Measurements from ENCODE around the gene ZNF423.

Gene ZNF423

DNA sequence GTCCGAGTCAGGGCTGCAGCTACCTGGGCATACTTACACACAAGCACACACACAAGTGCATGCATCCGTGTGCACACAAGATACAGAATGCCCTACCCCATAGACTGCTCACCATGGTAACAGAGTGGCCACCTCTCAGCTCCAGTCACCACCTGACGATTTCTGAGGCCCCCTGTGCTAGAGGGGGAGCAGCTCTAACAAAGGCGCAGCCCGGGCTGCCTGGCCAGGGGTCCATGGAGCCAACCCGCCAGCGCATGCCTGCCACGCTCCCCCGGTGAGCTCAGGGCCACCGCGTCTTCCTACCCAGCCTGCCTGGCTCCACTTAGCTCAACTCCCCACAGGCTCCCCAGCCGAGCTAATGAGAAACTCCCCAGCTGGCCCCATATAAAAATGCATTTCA, 75.5 kb downstream of the ZNF423 start:
- DNase-seq = no peak

DNA sequence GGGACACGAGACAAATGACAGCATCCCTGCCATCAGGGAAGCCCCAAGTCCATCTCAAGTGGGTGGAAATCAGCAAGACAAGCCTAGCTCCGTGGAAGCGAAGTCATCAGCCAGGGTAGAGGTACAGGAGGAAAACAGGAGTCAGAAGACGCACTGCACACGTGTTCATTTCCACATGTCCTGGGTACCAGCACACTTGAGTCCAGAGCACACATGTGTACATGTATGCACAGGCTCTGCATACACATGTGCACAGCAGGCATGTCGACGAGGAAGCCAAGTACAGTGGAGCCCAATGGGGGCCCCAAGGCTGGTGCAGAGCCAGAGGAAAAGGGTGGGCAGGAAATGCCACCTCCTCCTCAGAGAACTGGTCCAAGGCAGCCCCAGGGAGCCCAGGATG, 75.9 kb downstream of the ZNF423 start:
- no peak for DNase-seq

DNA sequence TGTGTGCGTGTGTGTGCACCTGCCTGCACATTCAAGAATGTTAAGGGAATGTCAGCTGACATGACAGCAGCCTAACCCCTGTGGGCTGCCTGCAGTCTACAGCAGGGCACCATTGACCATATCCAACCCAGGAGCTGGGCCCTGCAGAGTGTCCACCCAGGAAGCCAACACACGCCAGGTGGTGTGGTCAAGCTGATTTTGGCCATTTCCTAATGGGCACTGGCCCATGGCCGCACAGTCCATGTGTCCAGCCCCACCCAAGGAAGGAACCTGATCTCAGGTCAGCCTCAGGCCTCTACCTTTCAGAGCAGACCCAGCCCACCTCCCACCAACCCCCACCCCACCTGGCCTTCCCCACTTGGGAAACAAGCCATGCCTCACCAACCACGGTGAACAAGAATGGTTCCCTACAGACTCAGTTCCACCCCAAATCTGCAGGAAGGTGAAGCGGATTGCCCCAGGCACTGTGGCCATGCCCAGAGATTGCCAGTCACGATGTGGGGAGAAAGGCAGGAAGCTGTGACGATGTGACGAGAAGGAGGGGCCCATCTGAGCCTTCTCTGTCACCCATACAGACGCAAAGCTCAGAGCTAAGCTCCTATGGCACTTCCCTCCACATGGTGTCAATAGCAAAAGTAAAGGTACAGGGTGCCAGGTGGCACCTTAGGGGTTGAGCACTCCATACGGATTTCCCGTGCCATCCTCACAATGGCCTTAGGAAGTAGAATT, 77.5 kb downstream of the ZNF423 start:
- DNase-seq = no peak

DNA sequence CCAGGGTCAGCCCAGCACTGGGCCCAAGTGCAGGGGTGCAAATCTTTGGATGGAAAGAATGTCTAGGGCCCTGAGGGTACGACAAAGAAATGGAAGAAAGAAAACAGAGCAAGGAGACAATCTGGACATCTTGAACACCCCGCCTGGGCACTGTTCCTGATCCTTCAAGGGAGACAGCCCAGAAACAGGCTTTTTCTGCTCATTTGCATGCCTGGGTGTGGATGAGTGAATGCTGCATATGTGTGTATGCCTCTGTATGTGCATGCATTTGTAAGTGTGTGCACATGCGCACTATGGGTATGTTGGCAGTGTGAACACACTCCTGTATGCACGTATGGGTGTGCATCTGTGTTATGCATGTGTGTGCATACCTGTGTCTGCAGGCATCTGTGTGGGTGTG, 79.2 kb downstream of the ZNF423 start:
- no peak for DNase-seq

DNA sequence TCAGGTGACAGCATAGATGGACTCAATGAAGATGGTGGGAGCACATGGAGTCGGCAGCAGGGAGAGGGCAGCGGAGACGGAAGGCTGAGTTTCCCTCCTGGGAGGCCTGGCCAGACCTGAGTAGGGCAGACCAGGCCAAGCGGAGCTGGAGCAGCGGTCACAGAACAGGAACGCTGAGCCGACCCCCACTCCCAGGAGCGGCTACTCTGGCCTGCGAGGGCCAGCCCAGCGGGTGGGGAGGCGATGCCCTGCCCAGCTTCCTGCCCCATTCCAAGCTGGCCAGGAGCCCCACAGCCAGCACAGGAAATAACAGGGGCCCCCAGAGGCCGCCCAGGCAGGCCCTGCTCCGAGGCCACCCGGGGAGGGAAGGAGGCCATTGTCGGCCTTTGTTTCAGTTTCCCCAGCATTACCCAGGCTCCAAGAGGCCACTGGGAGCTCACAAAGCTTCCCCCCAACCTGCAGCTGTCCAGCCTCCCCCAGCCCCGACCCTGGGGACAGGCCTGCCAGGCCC, 79.8 kb downstream of the ZNF423 start:
- DNase-seq = no peak

DNA sequence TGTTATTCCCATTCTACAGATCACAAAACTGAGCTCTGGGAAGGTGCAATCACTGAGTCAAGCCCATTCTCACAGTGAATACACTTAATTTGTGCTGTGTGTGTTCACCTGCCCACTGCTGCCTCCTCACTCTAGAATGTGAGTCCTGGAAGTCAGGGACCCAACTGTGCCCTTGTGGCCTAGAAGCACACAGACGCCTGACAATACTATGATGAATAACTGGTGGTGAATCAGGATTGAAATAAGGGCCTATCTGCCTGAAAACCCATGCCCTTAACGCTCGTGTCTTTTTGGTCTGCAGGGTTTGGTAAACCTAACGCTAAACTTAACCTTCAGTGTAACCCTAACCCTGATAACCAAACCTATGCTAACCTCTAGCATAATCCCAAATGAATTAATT, 80.3 kb downstream of the ZNF423 start:
- DNase-seq = no peak

DNA sequence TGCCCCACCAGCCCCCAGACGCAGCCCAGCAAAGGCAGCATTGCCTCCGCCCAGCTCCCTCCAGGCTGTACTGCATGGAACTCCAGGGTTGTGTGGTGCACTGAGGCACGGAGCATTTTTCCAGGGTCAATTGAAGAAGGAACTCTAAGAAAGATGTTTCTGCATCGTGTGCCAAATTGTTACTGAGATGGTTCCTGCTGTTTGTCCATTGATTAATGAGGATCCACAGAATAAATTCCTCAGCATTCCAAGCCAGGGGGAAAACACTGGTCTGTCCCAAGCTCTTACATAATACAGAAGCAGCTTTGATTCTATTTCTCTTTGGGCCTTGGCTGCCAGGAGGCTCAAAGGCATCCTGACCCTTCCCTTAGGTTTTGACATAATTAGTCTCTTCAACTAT, 80.9 kb downstream of the ZNF423 start:
- no peak for DNase-seq

DNA sequence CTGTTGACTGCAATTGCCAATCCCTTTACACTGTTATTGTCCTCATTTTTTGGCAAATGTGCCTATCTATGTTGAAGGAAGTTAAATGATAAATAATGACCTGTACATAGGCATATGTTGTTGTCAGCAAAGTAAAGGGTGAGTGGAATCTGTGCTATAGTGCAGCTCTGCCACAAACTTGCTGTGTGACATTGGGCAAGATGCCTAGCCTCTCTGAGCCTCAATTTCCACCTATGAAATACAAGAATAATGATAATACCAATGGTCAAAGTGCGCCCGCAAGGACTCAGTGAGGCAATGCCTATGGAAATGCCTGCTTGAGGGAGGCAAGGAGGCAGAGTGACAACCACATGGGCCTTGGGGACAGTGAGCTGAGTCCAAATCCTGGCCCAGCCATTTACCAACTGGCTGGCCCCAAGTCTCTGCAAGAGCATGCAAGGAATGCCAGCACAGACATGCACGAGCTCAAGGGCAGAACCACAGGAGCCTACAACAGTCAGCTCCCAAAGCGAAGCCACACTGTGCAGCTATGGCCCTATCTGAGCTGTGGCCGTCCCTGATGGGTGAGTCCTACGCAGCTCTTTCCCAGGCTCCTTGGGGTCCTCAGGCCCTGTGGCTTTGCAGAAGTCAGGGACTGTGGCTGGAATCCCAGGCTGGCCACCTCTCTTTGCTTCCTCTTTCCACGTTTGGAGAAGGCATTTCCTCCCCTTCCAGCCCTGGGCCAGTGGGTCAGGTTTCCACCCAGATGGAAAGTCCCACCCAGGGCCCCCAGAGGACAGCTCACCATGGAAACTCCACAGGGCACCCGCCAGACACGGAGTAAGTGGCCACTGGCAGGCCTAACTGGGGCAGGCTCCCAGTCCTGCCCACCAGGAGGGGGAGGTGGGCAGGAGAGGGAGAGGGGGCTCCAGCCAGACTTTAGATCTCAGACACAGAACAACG, 82.1 kb downstream of the ZNF423 start:
- DNase-seq = no peak

DNA sequence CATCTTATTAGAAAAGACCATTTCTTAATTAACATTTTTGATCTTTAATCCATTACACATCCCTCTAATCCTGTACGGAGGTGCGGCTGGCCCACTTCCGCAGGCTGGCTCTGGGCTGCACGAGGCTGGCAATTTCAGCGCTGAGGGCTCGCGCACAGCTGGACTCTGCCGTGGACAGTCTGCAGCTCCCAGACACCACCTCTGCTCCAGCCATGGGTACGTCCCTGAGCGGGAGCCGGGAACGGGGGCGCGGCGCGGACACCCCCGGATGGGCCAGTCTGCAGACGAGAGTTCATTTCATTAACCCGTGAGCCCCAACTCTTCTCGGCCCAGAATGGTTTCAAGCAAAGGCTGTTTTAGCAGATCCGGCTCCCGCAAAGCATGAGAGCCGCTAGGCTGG, 87.9 kb downstream of the ZNF423 start:
- DNase-seq = no peak

DNA sequence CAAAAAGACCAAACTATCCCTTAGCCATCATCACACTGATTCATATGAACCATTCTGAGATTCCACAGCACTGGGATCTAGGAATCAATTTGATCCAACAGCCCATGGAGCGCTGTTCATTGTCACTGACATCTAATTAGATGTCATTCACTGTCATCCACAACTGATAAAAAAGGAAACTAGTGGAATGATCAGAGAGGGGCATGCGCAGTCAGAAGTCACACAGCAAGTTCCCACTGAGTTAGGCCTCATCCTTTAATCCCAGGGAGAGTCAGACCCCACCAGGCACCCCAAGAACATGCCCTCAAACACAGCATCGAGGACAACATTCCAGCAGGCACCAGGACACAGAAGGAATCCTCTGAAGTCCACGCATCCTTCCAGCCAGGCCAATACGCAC, 88.5 kb downstream of the ZNF423 start:
- no peak for DNase-seq

DNA sequence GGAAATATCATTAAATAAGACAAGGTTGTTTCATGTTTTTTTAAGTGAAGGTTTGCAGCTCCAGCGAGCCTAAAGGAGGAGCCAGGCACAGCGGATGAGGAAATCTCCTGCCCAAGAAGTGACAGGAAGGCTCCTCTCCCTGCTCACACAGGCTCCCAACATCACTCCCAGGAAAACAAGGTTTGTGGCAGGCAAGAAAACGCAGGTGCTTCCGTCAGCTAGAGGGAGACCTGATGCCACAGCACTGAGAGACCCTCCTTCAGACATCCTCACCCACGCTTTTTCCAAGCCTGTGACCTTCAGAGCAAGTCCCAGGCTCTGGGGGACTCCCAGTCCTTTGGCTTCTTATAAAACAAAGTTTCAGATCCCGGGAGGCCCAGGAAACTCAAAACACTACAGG, 89.7 kb downstream of the ZNF423 start:
- no peak for DNase-seq

DNA sequence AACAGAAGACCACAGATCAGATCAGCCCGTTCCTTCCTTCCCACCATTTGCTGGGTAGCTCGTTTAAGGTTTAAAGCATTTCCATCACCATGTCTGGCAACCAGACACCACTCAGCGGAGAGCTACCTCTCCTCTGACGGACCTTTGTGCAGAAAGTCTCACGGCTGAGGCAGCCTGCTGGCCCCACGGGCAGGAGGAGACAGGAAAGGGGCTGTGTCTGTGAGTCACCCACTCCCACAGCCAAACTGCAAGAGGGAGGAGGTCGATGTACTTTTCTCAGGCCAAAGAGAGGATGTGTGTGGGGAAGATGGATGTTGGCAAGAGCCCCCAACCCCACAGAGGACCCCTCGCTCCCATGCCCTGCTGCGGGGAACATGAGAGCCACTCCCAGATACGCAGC, 92.1 kb downstream of the ZNF423 start:
- no peak for DNase-seq

DNA sequence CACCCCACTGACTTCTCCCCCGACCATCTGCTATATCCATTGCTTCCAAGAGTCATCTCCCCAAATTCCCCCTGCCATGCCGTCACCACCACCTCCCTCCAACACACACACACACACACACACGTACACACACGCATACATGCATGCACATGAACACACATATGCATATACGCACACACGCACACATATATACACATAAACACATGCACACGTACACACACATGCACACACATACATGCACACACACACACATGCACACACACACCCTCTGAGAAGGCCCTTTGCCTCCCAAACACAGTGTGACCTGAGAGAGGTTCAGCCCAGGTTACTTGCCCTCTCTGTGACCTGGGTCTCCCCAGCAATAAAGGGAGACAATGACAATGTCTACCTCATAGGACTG, 95.1 kb downstream of the ZNF423 start:
- DNase-seq = no peak

DNA sequence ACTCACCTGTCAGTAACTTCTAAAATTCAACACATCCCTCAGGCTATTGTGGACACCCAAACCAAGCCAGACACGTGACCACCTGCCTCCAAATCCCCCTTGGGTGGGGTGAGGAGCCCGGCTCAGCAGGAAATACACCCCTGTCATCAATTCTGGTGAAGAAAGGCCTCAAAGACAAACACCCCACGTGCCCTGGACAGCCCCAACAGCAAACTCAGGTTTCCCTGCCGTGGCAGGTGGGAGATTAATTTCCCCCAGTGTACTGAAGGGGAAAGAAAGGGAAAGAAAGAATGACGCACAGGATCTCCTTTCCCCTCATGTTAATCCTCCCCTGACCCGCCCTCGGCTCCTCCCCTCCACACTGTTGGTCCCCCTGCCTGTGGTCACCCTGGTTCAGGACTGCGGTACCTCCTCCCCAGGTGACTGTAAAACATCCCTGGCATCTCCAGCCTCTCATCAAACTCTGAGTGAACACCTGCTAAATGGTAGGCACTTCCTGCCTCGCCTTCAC, 98.3 kb downstream of the ZNF423 start:
- no peak for DNase-seq

DNA sequence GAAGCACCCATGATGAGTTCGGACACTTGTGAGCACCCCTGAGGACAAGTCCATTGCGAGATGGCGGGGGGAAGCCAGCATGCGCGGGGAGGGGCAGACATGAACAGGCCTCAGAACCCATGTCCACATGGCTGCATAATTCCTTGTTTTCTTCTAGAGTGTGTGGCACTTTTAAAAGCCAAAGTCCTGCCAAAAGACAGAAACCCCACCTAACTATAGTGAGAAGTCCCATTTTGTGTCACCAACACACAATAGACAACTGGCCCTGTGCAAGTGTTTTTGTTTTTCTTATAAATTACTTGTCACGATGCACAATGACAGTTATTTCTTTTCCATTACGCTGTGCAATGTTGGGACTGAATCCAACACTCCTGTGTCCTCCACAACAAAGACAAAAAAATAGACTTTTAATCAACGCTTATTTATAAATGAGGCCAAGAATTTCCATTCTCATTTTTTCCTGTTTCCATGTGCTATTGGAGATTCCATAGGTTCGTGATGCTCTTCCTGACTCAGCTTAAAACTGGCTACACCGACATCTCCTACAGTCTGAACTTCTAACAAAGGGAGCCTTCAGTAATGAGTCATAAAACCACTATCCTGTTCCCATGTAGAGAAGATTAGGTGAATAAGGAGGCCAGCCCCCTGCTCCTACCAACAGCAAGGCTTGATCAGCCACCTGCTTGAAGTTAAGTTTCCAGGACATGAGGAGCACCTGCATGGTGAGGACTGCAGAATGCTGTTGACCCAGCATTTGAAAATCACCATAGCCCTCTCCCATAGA, 98.9 kb downstream of the ZNF423 start:
- DNase-seq = no peak

DNA sequence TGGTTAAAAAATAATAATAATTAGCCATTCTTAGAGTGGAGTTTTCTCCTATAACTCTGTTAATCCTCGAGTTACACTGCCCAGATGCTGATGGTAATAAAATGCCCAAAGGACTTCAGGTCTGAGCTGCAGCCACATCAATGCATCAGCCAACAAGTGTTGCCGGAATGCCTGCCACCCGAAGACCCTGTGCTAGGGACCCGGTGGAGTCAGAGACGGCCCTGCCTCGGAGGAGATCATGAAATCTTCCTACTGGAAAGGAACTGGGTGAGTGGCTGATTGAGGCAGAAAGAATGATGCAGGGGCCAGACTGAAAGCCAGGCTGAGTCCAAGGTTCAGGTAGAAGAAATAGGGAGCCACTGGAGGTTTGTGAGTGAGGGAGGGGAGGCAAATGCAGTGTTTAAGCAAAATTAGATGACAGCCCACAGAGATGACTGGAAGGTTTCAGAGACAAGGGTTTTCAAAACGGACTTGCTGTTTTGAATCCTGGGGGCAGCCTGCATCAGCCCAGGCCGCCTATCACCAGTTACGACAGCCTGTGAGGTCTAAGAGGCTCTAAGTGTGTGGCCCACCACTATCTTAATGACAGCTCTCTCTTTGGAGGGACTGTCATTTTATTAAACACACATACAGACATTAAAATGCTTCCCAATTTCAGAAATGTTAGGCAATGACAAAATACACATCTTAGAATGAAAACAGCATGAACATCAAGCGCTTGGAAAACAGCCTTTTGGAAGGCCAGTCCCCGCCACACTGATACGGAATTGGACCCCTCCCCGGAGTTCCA, 100.0 kb downstream of the ZNF423 start:
- DNase-seq = no peak

DNA sequence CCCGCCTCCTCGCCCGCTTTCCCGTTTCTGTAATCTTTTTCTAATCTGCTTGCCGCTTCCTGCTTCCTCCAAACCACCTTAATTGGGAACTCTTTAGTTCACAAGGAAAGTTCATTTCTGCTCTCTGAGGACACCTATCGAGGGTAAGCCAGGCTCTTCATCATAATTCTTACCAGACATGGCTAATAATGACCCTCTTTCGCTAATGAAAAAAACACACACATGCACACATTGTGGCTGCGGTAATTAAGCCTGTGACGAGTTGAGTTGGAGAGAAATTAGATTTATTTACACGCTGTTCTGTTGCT, 100.6 kb downstream of the ZNF423 start:
- no peak for DNase-seq

DNA sequence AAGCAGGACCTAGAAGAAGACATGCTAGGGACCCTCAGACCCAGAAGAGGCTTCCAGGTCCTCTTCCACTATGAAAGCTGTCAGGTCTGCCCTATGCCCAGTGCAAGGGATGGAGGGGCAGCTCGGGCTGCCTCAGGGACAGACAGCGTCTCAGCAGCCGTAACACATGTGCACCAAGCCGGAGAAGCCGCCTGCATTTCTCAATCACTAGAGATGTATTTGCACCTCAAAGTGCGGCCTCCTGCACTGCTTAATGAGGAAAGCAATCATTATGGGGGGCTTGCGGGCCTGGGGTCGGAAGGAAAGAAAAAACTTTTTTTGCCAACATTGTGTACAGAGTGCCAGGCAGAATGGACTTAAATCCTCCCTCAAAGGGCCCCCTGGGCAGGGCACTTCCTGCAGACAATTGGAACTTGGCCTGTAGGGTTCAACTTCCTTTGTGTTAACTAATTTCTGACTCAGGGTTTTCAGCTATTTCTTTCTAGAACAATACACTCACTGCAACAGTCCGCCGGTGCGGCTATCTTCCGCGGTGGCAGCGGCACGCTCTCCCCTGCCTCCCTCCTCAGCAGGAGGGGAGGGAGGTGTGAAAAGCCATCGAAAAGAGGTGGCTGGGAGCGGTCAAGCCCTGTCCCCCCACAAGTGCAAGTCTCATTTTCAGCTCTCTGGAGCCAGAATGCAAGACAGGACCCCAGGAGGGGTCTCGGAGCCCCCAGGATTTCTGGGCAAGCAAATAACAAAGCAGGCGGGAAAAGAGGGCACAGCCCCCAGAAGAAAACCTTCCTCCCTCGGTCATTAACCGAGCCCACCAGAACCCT, 101.2 kb downstream of the ZNF423 start:
- DNase-seq = no peak

DNA sequence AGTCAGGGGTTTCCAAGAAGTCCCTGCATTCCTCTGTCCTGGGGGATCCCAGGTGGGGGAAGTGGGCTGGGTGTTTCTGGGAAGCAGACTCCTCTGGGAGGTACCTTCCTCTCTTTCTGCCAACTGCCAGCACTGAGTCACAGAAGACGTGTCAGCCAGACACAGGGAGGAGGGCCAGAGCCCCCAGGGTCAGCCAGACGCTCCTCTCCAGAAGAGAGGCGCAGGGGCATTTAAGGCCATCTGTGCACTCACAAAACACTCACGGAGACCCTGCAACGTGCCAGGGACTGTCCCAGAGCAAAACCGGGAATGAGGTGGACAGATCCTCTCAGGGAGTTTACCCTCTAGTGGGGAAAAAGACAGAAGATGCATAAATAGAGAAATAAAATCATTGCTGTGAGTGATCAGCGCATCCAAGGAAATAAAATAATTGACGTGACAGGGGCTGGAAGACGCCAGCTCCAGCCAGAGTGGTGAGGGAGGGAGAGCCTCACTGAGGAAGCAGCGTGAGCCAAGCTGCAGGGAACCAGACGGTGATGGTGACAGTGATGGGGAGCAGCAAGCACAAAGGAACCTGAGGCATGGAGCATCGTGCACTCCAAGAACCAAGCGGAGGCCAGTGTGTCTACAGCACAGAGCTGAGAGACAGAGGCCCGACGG, 105.4 kb downstream of the ZNF423 start:
- DNase-seq = no peak

DNA sequence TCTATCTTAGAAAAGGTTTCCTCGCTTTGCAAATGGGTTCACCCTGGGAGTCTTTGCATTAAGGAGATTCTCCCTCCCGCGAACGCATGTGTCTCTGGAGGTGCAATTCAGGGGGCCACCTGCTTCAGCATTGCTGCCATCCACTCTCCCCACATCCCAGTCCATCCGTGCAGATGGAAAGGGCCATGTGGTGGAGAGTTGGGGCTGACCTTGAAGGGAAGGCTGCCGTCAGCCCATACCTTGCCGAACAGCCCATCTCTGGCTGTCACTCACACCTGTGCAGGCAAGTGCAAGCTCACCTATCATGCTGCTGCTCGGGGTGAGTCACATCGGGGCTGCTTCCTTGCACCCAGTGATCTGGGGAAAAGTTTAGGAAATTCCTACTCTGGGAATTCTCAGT, 106.1 kb downstream of the ZNF423 start:
- no peak for DNase-seq

DNA sequence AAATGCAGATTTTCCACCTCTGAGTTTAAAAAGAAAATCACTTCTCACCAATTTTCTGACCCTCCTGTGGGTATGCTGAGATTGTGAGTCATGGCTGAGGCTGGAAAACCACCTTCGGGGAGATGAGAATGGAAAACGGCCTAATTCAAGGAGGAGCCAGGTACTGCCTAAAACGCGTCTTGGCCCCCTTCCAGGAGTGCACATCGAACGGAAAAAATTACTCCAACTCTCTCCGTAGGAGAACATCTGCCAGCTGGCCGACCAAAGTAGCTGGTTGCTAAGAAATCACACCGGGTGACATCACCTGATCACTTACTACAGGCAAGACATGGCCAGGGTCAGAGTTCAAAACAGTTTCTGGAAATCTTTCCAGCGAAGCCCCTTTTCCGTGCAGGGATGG, 107.6 kb downstream of the ZNF423 start:
- peak in 1 of 2 donors; percentile 58 for DNase-seq

Measured in stimulated activated CD4-positive, alpha-beta T cell treated with anti-CD3 and anti-CD28 coated beads, Interleukin-2, amount 100 ng/mL, for 24 hours (primary cell).